H54 (cell line): Measurements from ENCODE around the gene IL32.

Experiments
- DNase-seq: peaks from one replicate; pipeline ENCODE4 v3.0.0; 2011; ENCODE audit warnings: low spot score, mixed read lengths; ENCODE audit not compliant: insufficient read length
- FAIRE-seq: peaks from 3 replicates; lab custom pipeline; 2011; peaks lifted over from hg19 to GRCh38; lab: Jason Lieb, UNC
- POLR2A ChIP-seq: IDR thresholded peaks from 2 replicates; pipeline ENCODE4 v1.6.1; 2011; ENCODE audit warnings: low read depth, mild to moderate bottlenecking, low read length

IL32 gene

GRCh38 chr16:3089717-3090592, 24.5 kb downstream of the IL32 start:
- TF ChIP-seq POLR2A = no peak
- no peak for FAIRE-seq
- no peak for DNase-seq

GRCh38 chr16:3091551-3091950, 26.1 kb downstream of the IL32 start:
- DNase-seq = no peak
- TF ChIP-seq POLR2A = no peak
- FAIRE-seq = no peak

- no peak for DNase-seq
- TF ChIP-seq POLR2A = no peak
- FAIRE-seq = no peak
Observed at GRCh38 chr16:3092501-3092941, 27.1 kb downstream of the IL32 start.

GRCh38 chr16:3094289-3095027, 29.0 kb downstream of the IL32 start:
- FAIRE-seq (no peak), DNase-seq (peak; percentile 77)
- TF ChIP-seq POLR2A = no peak

- FAIRE-seq (no peak), DNase-seq (no peak)
- TF ChIP-seq POLR2A = no peak
Observed at GRCh38 chr16:3095869-3096268, 30.4 kb downstream of the IL32 start.

GRCh38 chr16:3096362-3096761, 30.9 kb downstream of the IL32 start:
- no peak for DNase-seq
- TF ChIP-seq POLR2A = no peak
- no peak for FAIRE-seq

- FAIRE-seq (no peak), DNase-seq (no peak)
- TF ChIP-seq POLR2A = no peak
Observed at GRCh38 chr16:3097266-3097665, 31.8 kb downstream of the IL32 start.

- no peak for FAIRE-seq
- no peak for TF ChIP-seq POLR2A
- DNase-seq = no peak
Observed at GRCh38 chr16:3098459-3099394, 33.3 kb downstream of the IL32 start, which contains the start of gene ZSCAN10. Gene ZSCAN10, minus strand, starts transcription at chr16:3099294. Its CDS starts 6,357 bp downstream, at chr16:3092937.

- FAIRE-seq (no peak), DNase-seq (no peak)
- no peak for TF ChIP-seq POLR2A
Observed at GRCh38 chr16:3099395-3099731, 33.9 kb downstream of the IL32 start.

- no peak for FAIRE-seq
- TF ChIP-seq POLR2A = no peak
- peak; percentile 87 for DNase-seq
Observed at GRCh38 chr16:3099732-3100499, 34.5 kb downstream of the IL32 start.

- FAIRE-seq (no peak), DNase-seq (no peak)
- no peak for TF ChIP-seq POLR2A
Observed at GRCh38 chr16:3101018-3101840, 35.8 kb downstream of the IL32 start.
